Ishikawa (cell line): ENCODE results near the gene RNASEH2B.

Source experiments
- CEBPB ChIP-seq: IDR thresholded peaks from 2 replicates; pipeline ENCODE4 v1.6.1; 2012
- CREB1 ChIP-seq: IDR thresholded peaks from 2 replicates; pipeline ENCODE4 v1.6.1; 2012; ENCODE audit warnings: low read depth
- EGR1 ChIP-seq: IDR thresholded peaks from 2 replicates; pipeline ENCODE4 v1.6.1; 2012
- EP300 ChIP-seq: IDR thresholded peaks from 2 replicates; pipeline ENCODE4 v1.6.1; 2012; ENCODE audit warnings: borderline replicate concordance
- FOXM1 ChIP-seq: IDR thresholded peaks from 2 replicates; pipeline ENCODE4 v1.6.1; 2012; ENCODE audit warnings: low read depth, borderline replicate concordance
- NFIC ChIP-seq: IDR thresholded peaks from 2 replicates; pipeline ENCODE4 v1.6.1; 2012
- RAD21 ChIP-seq: IDR thresholded peaks from 2 replicates; pipeline ENCODE4 v1.6.1; 2012; ENCODE audit warnings: low read depth
- REST ChIP-seq: IDR thresholded peaks from 2 replicates; pipeline ENCODE4 v1.6.1; 2012; ENCODE audit warnings: low read depth, mild to moderate bottlenecking
- TAF1 ChIP-seq: IDR thresholded peaks from 2 replicates; pipeline ENCODE4 v1.6.1; 2012; ENCODE audit warnings: low read depth, mild to moderate bottlenecking
- TCF12 ChIP-seq: IDR thresholded peaks from 2 replicates; pipeline ENCODE4 v1.6.1; 2012; ENCODE audit warnings: low read depth
- TEAD4 ChIP-seq: IDR thresholded peaks from 2 replicates; pipeline ENCODE4 v1.6.1; 2012
- USF1 ChIP-seq: IDR thresholded peaks from 2 replicates; pipeline ENCODE4 v1.6.1; 2012
- YY1 ChIP-seq: IDR thresholded peaks from 2 replicates; pipeline ENCODE4 v1.6.1; 2012; ENCODE audit warnings: low read depth
- ZBTB7A ChIP-seq: IDR thresholded peaks from 2 replicates; pipeline ENCODE4 v1.6.1; 2012; ENCODE audit warnings: low read depth
- TF ChIP-seq, protein P1 (sequence below): IDR thresholded peaks from 2 replicates; pipeline ENCODE4 v1.6.1; 2012

RNASEH2B gene

GRCh38 chr13:50921706-50922105, 12.1 kb downstream of the RNASEH2B start:
- TF ChIP-seq TCF12, result no peak
- TF ChIP-seq REST, result no peak
- no peak for TF ChIP-seq TEAD4
- no peak for TF ChIP-seq RAD21
- no peak for TF ChIP-seq CEBPB
- no peak for TF ChIP-seq EGR1
- no peak for TF ChIP-seq NFIC
- TF ChIP-seq EP300, result no peak
- TF ChIP-seq USF1, result no peak
- no peak for TF ChIP-seq FOXM1
- TF ChIP-seq ZBTB7A, result no peak
- no peak for TF ChIP-seq TAF1
- TF ChIP-seq, protein P1, sequence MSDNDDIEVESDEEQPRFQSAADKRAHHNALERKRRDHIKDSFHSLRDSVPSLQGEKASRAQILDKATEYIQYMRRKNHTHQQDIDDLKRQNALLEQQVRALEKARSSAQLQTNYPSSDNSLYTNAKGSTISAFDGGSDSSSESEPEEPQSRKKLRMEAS, result no peak
- TF ChIP-seq CREB1, result no peak
- TF ChIP-seq YY1, result no peak

DNA sequence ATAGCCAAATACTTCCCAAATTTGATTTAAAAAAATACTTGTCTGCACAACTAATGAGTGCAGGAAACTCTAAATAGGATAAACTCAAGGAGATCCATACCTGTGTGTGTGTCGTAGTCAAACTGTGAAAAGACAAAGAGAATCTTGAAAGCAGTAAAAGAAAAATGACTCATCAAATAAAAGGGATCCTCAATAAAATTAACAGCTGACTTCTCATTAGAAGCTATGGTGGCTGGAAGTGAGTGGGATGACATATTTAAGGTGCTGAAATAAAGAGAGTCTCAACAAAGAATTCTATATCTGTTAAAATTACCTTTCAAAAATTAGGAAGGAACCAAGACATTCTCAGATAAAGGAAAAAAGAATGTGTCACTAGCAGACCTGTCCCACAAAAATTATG, 13.7 kb downstream of the RNASEH2B start:
- TF ChIP-seq EP300 (no peak), USF1 (no peak), REST (no peak), CEBPB (no peak), RAD21 (no peak), TAF1 (no peak), YY1 (no peak), CREB1 (no peak), EGR1 (no peak), ZBTB7A (no peak), FOXM1 (no peak), TCF12 (no peak), NFIC (no peak), TEAD4 (no peak)
- TF ChIP-seq, protein P1, result no peak

DNA sequence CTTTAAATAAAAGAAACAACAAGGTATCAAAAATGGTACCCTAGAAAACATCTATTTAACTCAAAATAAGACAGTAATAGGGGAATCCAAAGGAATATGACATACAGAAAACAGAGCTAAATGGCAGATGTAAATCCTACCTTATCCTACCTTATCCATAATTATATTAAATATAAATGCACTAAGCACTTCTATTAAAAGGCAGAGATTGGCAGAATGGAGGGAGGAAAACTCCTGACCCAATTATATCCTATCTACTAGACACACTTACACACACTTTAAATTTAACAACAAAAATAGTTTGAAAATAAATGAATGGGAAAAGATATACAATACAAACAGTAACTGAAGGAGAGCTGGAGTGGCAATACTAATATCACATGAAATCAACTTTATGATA, 14.4 kb downstream of the RNASEH2B start:
- TF ChIP-seq FOXM1, result no peak
- TF ChIP-seq ZBTB7A, result no peak
- no peak for TF ChIP-seq TCF12
- TF ChIP-seq CEBPB, result no peak
- no peak for TF ChIP-seq TEAD4
- TF ChIP-seq EGR1, result no peak
- no peak for TF ChIP-seq USF1
- TF ChIP-seq NFIC, result no peak
- TF ChIP-seq REST, result no peak
- TF ChIP-seq CREB1, result no peak
- no peak for TF ChIP-seq YY1

- no peak for TF ChIP-seq USF1
- TF ChIP-seq FOXM1, result no peak
- no peak for TF ChIP-seq NFIC
Measured at GRCh38 chr13:50927701-50928100, 18.1 kb downstream of the RNASEH2B start.
